PC-9 (cell line): ENCODE results near the gene KLHDC7B.

ENCODE experiments used
- EZH2 ChIP-seq: fragments of 200-600 bp; sonication (generic); IDR thresholded peaks from 2 replicates; pipeline ENCODE4 v1.8.0; 2017; ENCODE audit warnings: antibody characterized with exemption, low read depth
- TF ChIP-seq, protein P1 (sequence below): fragments of 200-600 bp; sonication (generic); conservative IDR thresholded peaks from 2 replicates; pipeline ENCODE4 v1.6.1; 2017; ENCODE audit warnings: mixed run types, antibody characterized with exemption, mild to moderate bottlenecking, moderate library complexity

GRCh38 chr22:50547263-50547985 lies 1.7 kb downstream of the KLHDC7B start:
- no peak for TF ChIP-seq EZH2
- TF ChIP-seq, protein P1, sequence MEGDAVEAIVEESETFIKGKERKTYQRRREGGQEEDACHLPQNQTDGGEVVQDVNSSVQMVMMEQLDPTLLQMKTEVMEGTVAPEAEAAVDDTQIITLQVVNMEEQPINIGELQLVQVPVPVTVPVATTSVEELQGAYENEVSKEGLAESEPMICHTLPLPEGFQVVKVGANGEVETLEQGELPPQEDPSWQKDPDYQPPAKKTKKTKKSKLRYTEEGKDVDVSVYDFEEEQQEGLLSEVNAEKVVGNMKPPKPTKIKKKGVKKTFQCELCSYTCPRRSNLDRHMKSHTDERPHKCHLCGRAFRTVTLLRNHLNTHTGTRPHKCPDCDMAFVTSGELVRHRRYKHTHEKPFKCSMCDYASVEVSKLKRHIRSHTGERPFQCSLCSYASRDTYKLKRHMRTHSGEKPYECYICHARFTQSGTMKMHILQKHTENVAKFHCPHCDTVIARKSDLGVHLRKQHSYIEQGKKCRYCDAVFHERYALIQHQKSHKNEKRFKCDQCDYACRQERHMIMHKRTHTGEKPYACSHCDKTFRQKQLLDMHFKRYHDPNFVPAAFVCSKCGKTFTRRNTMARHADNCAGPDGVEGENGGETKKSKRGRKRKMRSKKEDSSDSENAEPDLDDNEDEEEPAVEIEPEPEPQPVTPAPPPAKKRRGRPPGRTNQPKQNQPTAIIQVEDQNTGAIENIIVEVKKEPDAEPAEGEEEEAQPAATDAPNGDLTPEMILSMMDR: no peak
